Liver (tissue), 9 donors: ENCODE measurements around the gene ERI3. TPM values are rescaled to one million over a fixed set of nuclear protein-coding genes. Genes with fewer than 3 reads are reported as not detected.

ENCODE experiments used
- DNase-seq: peaks from one replicate; pipeline ENCODE4 v3.0.0-alpha.2; 2017; ENCODE audit warnings: low spot score
- H3K27ac ChIP-seq, 2 donors: one replicate each; pipeline ENCODE4 v1.7.0; 2013; ENCODE audit warnings: inconsistent platforms in 2 of 2, low read length in 2 of 2, control low read depth in 1 of 2, low read depth in 1 of 2, mild to moderate bottlenecking in 1 of 2
- H3K27me3 ChIP-seq, 4 donors: one replicate each; pipeline versions ENCODE4 v1.6.1 to v1.7.0; 2013; ENCODE audit warnings: low read length in 3 of 4, inconsistent platforms in 1 of 4, mild to moderate bottlenecking in 1 of 4, moderate library complexity in 1 of 4; ENCODE audit not compliant: control insufficient read depth in 4 of 4, insufficient read depth in 4 of 4
- H3K36me3 ChIP-seq, 4 donors: one replicate each; pipeline versions ENCODE4 v1.6.1 to v1.7.0; 2013; ENCODE audit warnings: low read length in 3 of 4, mild to moderate bottlenecking in 3 of 4, low read depth in 1 of 4, moderate library complexity in 1 of 4; ENCODE audit not compliant: control insufficient read depth in 4 of 4, insufficient read depth in 3 of 4
- H3K4me1 ChIP-seq, 4 donors: one replicate each; pipeline versions ENCODE4 v1.6.1 to v1.7.0; 2013; ENCODE audit warnings: low read length in 3 of 4, mild to moderate bottlenecking in 3 of 4, moderate library complexity in 1 of 4; ENCODE audit not compliant: control insufficient read depth in 4 of 4, insufficient read depth in 4 of 4
- H3K4me3 ChIP-seq, 3 donors: one replicate each; pipeline versions ENCODE4 v1.6.1 to v1.7.0; 2013; ENCODE audit warnings: low read length in 3 of 3, control low read depth in 1 of 3, low read depth in 1 of 3, mild to moderate bottlenecking in 1 of 3
- H3K9ac ChIP-seq, 2 donors: one replicate each; pipeline ENCODE4 v1.7.0; 2013; ENCODE audit warnings: low read length in 2 of 2, mild to moderate bottlenecking in 2 of 2, moderate library complexity in 2 of 2, control low read depth in 1 of 2, low read depth in 1 of 2
- H3K9me3 ChIP-seq, 4 donors: one replicate each; pipeline versions ENCODE4 v1.6.1 to v1.7.0; 2013; ENCODE audit warnings: low read length in 3 of 4; ENCODE audit not compliant: control insufficient read depth in 4 of 4
- ATF3 ChIP-seq: IDR thresholded peaks from 2 replicates; pipeline ENCODE4 v1.6.1; 2016; ENCODE audit warnings: antibody characterized with exemption
- CTCF ChIP-seq: fragments of 150-350 bp; IDR thresholded peaks from 2 replicates; pipeline ENCODE4 v1.5.1; 2017; ENCODE audit warnings: improper control_type of control experiment, low read depth, low read length; ENCODE audit not compliant: missing input control
- EGR1 ChIP-seq, 2 donors: IDR thresholded peaks; 2 replicates each; pipeline ENCODE4 v1.6.1; 2016 to 2018; ENCODE audit warnings: antibody characterized with exemption in 2 of 2, low read depth in 2 of 2
- FOXA1 ChIP-seq: IDR thresholded peaks from 2 replicates; pipeline ENCODE4 v1.6.1; 2016; ENCODE audit warnings: antibody characterized with exemption
- GABPA ChIP-seq, 2 donors: IDR thresholded peaks in 1 of 2; conservative IDR thresholded peaks in 1 of 2; 2 replicates each; pipeline ENCODE4 v1.6.1; 2016; ENCODE audit warnings: antibody characterized with exemption in 2 of 2, mild to moderate bottlenecking in 1 of 2, moderate library complexity in 1 of 2
- HNF4A ChIP-seq, 2 donors: conservative IDR thresholded peaks; 2 replicates each; pipeline ENCODE4 v1.6.1; 2016; ENCODE audit warnings: antibody characterized with exemption in 2 of 2, mild to moderate bottlenecking in 2 of 2
- HNF4G ChIP-seq: IDR thresholded peaks from 2 replicates; pipeline ENCODE4 v1.6.1; 2016; ENCODE audit warnings: antibody characterized with exemption
- JUND ChIP-seq, 2 donors: IDR thresholded peaks; 2 replicates each; pipeline ENCODE4 v1.6.1; 2016; ENCODE audit warnings: antibody characterized with exemption in 2 of 2
- REST ChIP-seq: IDR thresholded peaks from 2 replicates; pipeline ENCODE4 v1.6.1; 2016; ENCODE audit warnings: antibody characterized with exemption, mild to moderate bottlenecking
- RXRA ChIP-seq, 2 donors: IDR thresholded peaks; 2 replicates each; pipeline ENCODE4 v1.6.1; 2017 to 2018; ENCODE audit warnings: antibody characterized with exemption in 2 of 2, mild to moderate bottlenecking in 1 of 2
- SP1 ChIP-seq: IDR thresholded peaks from 2 replicates; pipeline ENCODE4 v1.6.1; 2018; ENCODE audit warnings: antibody characterized with exemption, mild to moderate bottlenecking
- TAF1 ChIP-seq: conservative IDR thresholded peaks from 2 replicates; pipeline ENCODE4 v1.6.1; 2016; ENCODE audit warnings: antibody characterized with exemption, mild to moderate bottlenecking
- YY1 ChIP-seq: IDR thresholded peaks from 2 replicates; pipeline ENCODE4 v1.6.1; 2016; ENCODE audit warnings: antibody characterized with exemption, mild to moderate bottlenecking
- ZBTB33 ChIP-seq: IDR thresholded peaks from 2 replicates; pipeline ENCODE4 v1.6.1; 2016; ENCODE audit warnings: antibody characterized with exemption
- WGBS: extraction: QIAGEN DNeasy Blood & Tissue Kit; methylation state at CpG from one replicate; pipeline ENCODE4 v1.1.7; 2013; 5-methylcytosine and 5-hydroxymethylcytosine counted together
- polyA plus RNA-seq, 2 donors: library from polyadenylated mRNA; stranded (reverse) in 1 of 2; unstranded in 1 of 2; fragments of 200-250 nt in 1 of 2; fragments of >200 nt in 1 of 2; fragmentation: Nextera tagmentation in 1 of 2; extraction: Ambion mirVana in 1 of 2; gene quantifications; one replicate each; pipeline versions ENCODE4 v1.2.1 to v1.2.3, GENCODE V29; 2013 to 2015
- total RNA-seq, 2 donors: library from RNA; depleted of rRNA; stranded (reverse); fragments of >200 nt; gene quantifications; one replicate each; pipeline ENCODE4 v1.2.3, GENCODE V29; 2014
- donor health status: healthy.
- donor health status: healthy.
- donor health status: healthy.
- donor health status: healthy.
- donor health status: healthy.

ERI3 gene
- total and polyA plus RNA-seq, 4 donors, result 15.7 to 23.8 (median 21.3) TPM

GRCh38 chr1:44273560-44274350 lies 81.3 kb downstream of the ERI3 start:
- Histone ChIP-seq H3K9ac (no peak overlapping the region), H3K36me3 (no peaks in the 10 kb centered on the region), H3K27ac (no peak overlapping the region), H3K9me3 (no peaks in the 10 kb centered on the region), H3K27me3 (no peaks in the 10 kb centered on the region), H3K4me3 (no peak overlapping the region), H3K4me1 (no peaks in the 10 kb centered on the region)
- no peak for DNase-seq
- WGBS, result 96% methylated on average over 6 of the region's 6 CpGs
- TF ChIP-seq GABPA (IDR thresholded peaks at IDR 0.05 in 1 of 2, conservative IDR thresholded peaks at IDR 0.05 in 1 of 2) (no peak), FOXA1 (no peak), EGR1 (IDR thresholded peaks at IDR 0.05; ENCODE audit: low read depth in 2 of 2) (no peak), ZBTB33 (no peak), SP1 (no peak), ATF3 (no peak), YY1 (no peak), HNF4A (conservative IDR thresholded peaks at IDR 0.05) (no peak), RXRA (IDR thresholded peaks at IDR 0.05) (no peak), JUND (IDR thresholded peaks at IDR 0.05) (no peak), HNF4G (no peak), TAF1 (no peak)

GRCh38 chr1:44272992-44273391 lies 82.1 kb downstream of the ERI3 start:
- H3K4me1 ChIP-seq, result no peaks in the 10 kb centered on the region
- no peak overlapping the region for H3K9ac ChIP-seq
- H3K27ac ChIP-seq, result no peak overlapping the region
- no peaks in the 10 kb centered on the region for H3K9me3 ChIP-seq
- H3K27me3 ChIP-seq, result no peaks in the 10 kb centered on the region
- no peak for DNase-seq
- WGBS, result 91% methylated on average over 3 of the region's 3 CpGs
- TF ChIP-seq JUND (IDR thresholded peaks at IDR 0.05) (no peak), GABPA (IDR thresholded peaks at IDR 0.05 in 1 of 2, conservative IDR thresholded peaks at IDR 0.05 in 1 of 2) (no peak)
- H3K36me3 ChIP-seq, result no peaks in the 10 kb centered on the region
- no peak overlapping the region for H3K4me3 ChIP-seq

GRCh38 chr1:44271646-44272045 lies 83.4 kb downstream of the ERI3 start:
- no peaks in the 10 kb centered on the region for H3K9me3 ChIP-seq
- no peaks in the 10 kb centered on the region for H3K4me1 ChIP-seq
- DNase-seq, result no peak
- H3K27me3 ChIP-seq, result no peaks in the 10 kb centered on the region
- no peak overlapping the region for H3K27ac ChIP-seq
- TF ChIP-seq CTCF, result no peak
- no peak for TF ChIP-seq SP1
- TF ChIP-seq REST, result no peak
- H3K4me3 ChIP-seq, result no peak overlapping the region
- no peak overlapping the region for H3K9ac ChIP-seq
- 87% methylated on average over 3 of the region's 3 CpGs for WGBS
- H3K36me3 ChIP-seq, result no peaks in the 10 kb centered on the region
